Urothelium cell line (cell line): Measurements from ENCODE around the gene ADISSP.

Source experiments
- DNase-seq: peaks from one replicate; pipeline ENCODE4 v3.0.0; 2011; ENCODE audit warnings: low spot score, mixed read lengths
- FAIRE-seq: peaks from 2 replicates; lab custom pipeline; 2011; peaks lifted over from hg19 to GRCh38; lab: Jason Lieb, UNC

The ADISSP gene

DNA sequence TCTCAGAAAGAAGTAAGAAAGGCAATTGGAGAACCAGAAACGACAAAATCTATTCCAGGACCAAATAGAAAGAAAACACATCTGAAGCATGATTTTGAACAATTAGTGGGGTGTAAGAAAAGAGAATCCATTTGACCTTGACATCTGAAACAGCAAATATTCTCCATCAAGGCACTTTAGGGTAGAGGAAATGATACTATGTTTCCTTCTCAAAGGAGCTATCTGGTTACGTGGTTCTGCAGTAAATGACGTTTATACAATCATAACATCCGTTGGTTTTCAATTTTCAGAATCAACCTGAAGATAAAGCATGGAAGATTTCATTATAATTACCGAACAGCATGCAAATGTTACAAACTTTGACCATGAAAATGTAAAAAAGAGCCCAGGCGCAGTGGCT is 46.9 kb downstream of the ADISSP start:
- FAIRE-seq (no peak), DNase-seq (no peak)

DNA sequence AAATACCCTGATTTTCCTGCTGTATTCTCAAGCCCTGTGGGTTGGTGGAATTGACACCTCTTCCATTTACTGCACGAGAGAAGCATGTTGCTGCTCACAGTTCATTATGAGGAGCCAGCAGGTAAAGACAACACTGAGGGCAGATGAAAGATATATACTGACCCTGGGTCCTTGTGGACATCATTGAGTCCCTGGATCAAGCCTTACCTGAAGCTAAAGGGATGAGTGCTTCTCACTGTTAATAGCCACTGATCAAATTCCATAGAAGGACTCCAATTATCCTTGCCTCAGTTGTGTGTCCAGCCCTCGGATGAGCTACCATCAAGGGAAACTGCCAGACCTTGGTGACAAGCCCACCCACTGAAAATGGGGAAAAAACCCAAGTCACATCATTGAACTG is 47.5 kb downstream of the ADISSP start:
- DNase-seq (no peak), FAIRE-seq (no peak)

DNA sequence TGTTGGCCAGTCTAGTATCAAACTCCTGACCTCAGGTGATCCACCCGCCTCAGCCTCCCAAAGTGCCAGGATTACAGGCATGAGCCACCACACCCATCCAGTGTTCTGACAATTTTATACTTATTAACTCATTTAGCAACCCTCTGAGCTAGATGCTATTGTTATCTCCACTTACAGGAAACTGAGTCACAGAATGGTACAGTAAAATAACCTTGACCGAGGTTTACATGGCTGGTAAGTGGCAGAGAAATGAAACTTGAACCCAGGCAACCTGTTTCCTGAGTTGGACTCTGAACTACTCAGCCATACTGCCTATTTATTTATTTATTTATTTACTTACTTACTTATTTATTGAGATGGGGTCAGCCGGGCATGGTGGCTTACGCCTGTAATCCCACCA is 48.5 kb downstream of the ADISSP start:
- FAIRE-seq: no peak

DNA sequence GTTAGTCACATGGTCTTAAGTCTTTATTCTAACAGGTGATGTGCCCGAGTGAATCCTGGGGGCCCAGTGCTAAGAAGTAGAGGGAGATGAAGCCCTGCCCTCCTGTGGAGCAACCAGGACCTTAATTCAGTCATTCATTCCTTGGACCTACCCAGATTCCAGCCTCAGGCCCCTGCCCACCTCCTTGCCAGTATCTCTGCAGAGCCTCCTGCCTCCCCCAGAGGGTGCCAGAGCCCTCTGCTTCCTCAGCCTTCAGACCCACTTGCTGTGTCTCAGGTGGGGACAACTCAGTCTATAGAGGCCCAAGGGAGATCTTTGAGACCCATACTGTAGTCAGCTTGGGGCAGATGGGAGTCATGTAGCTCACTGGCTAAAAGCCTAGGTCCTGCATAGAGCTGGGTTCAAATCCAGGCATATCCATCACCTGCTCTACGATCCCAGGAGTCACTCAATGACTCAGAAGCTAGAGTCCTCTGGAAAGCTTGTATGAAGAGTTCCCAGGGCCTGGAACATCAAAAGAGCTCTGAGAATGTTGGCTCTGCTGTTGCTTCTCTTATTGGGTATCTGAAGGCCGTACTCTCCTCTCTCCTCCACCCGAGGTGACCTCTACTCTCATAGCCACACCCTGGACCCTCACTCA is 51.2 kb downstream of the ADISSP start:
- FAIRE-seq (no peak), DNase-seq (peak; percentile 50)

More for the DNA sequence above, 48.5 kb downstream of the ADISSP start:
- no peak for DNase-seq

DNA sequence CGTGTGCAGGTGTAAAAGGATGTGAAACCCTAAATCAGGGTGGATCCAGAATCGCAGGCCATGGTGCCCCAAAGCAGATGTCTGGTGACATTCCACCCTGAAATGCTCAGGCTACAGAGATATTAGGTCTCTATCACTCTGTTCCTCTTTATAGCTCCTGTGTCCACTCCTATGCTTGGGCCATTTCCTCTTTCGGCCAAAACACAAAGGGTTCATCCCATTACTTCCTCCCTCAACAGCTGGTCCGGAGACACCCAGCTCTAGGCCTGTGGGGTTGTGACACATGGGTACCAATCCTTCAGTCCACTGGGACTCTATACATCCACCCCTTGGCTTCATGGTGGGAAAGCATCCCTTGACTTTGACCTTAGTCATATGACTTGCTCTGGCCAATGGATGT is 53.5 kb downstream of the ADISSP start:
- FAIRE-seq (no peak), DNase-seq (no peak)

DNA sequence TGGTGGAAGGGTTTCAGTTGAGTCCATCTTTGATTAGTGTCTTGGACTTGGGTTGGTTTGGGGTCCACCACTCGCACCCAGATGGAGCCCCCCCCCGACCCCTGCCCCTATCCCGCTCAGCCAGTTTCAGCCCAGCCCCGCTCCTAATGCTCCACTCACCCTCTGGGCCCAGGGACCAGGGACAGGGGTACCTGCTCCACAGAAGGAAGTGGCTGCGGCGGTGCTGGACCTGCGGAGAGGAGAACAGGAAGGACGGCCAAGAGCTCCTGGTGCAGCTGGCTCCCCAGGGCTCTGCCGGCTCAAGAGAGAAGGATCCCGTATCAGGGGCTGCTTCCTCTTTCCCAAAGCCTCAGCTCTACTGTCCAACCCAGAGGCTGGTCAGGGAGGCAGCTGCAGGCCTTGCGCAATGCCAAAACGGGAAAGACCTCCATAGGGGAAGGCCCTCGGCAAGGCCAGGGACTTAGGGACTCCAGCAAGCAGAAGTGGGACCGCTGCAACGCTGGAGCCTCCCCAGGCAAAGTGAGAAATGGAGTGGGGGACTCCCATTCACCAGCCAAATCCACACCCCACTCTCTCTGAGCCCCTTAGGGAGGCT is 55.2 kb downstream of the ADISSP start, which contains the start of gene SIGLEC1:
Gene SIGLEC1 (minus strand): TSS at position 322 of the 595 bp plus-strand sequence. CDS start 5,472 bp downstream, outside the sequence.
- FAIRE-seq: no peak
- no peak for DNase-seq

DNA sequence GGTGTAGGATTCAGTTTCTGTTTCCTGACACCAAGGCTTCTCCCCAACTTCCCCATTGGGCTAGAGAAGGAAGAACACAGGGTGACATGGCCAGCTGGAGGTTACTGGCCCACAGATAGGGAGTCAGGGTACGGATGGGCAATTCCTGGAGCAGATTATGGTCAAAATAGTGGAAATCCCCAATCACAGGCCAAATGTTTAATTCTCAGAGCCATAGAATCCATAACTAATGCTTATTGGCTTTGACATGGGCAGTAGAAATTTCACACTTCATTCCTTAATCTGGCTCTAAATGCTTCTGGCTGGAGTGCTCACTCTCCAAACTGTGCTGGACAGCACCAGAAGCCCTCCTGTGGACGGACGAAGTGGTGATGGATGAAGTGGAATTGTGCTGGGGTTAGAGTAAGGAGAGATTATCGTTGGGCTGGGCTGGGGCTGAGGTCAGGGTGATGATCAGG is 56.0 kb downstream of the ADISSP start:
- FAIRE-seq (no peak), DNase-seq (no peak)

DNA sequence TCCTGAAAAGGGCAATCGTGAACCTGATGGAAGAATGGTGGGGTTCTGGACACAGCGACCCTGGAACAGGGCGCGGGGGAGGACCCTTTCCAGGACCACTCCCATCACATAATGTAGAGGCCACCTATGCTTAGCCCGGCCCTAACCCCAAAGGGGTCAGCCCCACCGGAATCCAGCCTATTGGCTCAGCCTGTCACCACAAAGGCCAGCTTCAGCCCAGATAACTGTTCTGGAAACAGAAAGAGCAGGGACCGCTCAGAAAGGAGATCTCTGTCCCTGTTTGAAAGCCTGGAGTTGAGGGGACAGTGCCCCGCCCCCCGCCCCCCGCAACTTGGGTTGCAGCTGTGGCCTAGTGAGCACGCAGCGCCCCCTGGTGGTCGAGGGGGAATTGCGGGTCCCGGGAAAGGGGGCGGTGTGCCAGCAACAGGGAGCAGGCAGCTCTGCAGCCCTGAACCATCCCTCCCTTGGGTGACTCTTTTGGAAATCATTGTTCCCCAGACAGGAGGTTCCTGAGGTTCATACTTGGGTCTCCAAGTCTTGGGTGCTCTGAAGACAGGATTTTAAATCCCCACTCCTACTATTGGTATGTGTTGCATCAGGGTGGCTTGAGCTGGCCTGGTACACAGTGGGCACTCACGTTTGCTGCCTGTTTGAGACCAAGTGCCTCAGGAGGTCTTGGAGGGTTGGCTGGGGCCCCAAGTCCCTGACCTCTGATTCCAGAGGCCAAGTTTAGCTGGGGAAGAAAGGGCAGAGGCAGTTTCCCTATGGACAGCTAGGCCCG is 56.7 kb downstream of the ADISSP start:
- FAIRE-seq (no peak), DNase-seq (peak; percentile 80)

DNA sequence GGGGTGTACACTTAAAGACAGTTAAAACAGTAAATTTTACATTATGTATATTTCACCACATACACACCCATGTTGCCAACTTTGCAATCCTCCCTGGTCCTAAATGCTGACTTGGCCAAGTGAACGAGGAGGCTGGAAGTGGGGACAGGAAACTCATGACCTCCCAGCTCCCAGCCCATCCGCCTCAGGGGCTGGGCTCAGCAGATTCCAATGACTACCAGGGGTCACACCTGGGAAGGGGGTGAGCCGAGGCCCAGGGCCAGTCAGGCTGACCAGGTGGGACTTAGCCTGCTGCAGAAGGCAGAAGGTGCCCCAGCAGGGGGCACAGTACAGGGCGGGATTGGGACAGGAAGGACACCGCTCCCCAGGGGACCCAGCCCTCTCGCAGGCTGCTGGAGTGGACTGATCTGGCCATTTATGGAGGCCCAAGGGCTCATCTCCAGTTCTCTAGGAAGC is 57.5 kb downstream of the ADISSP start:
- FAIRE-seq: no peak
- no peak for DNase-seq

DNA sequence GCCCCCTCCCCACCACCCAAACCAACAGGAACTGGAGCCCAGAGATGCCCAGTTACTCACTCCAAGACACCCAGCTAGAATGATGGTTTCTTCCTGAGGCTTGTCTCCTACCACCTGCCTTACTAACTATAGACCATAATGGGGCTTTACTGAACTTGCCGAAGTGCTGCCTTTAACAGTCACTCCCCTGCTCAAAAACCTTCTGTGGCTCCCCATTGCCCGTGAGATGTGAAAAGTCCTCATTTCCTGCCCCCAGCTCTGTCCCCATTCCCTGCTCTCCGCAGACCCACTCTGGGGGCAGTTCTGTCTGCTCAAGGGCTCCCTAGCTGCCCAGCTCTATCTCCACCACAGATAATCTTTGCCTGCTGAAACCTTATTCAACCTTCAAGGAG is 60.0 kb downstream of the ADISSP start:
- DNase-seq (no peak), FAIRE-seq (no peak)

DNA sequence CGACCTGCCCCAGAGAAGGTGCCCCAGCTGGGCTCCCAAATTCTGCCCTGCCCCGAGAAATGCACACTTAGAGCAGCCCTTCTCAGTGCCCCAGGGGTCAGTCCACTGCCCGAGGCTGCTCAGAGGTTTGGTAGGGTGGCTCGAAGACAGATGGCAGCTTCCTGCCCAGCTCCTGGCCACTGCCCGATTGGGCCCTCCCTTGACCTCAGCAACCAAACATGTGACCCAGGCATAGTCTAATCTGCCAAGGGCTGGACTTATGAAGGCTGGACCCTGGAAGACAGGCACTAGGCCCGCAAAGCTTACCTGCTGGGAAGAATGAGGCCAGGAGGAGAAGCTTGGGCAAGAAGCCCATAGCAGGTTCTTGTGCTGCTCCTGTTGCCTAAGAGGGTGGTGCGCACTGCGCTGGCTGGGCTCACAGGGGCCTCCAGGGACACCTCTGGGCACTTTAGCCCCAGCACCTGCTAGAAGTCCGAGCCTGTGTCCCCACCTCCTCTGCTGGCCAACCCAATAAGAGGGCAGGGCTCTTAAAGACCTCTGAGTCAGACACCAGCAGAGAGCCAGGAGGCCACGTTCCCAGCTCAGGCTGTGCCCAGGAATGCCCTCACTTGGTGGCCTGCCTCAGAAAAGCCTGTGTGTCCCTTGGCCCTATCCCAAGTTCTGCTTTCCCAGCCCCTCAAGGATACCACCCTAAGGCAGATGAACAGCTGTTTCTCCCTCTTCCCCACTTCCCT is 60.6 kb downstream of the ADISSP start:
- DNase-seq (no peak), FAIRE-seq (no peak)

DNA sequence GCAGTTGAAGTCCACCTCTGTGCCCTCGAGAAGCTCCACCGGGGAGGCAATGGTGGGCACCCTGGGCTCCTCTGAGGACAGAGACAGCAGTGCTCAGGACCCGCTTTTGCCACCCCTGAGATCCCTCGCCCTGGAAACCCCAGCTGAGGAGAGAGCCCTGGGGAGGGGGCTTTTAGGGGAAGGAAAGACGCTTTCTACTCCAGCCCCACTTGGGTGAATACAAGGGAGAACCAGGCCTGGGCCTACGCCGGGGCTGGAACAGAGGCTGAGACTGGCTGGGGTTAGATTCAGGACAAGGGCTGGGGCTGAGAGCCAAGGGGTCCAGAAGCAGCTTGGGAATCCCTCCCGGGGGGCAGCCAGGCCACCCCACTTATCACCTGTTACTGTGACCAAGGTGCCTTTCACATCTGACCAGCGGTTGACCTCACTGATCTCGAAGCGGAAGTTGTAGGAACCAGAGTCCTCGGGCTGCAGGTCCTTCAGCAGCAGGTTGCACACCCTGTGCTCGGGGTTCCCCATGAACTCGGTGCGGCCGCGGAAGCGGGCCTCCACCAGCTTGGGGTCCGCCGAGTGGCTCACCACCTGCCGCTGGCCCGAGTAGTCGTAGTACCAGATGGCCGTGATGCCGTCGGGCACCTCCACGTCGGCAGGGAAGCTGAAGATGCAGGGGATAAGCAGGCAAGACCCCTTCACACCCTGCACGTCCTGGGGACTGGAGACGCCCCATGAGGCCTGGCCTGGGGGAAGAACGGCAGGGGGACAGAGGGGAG is 61.4 kb downstream of the ADISSP start:
- DNase-seq (no peak), FAIRE-seq (no peak)

DNA sequence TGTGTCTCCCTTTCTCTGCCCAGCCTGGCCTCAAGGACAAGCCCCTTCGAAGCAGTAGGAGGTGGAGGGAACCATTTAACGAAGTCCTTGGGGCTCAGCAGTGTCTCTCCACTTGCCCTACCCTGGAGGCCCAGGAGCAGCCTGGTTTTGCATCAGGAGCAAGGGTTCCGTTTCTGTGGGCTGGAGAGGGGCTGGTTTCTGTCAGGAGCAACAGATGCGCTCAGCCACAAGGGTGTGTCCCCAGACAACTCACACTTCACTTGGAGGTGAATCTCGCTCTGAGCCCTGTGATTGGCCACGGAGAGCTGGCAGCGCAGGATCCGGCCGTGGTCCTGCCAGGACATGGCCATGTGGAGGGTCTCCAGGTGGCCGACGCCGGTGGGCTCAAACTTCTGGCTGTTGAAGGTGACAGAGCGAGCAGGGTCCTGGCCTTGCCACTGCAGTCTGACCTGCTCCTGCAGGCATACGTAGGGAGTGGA is 62.0 kb downstream of the ADISSP start:
- FAIRE-seq (no peak), DNase-seq (no peak)

DNA sequence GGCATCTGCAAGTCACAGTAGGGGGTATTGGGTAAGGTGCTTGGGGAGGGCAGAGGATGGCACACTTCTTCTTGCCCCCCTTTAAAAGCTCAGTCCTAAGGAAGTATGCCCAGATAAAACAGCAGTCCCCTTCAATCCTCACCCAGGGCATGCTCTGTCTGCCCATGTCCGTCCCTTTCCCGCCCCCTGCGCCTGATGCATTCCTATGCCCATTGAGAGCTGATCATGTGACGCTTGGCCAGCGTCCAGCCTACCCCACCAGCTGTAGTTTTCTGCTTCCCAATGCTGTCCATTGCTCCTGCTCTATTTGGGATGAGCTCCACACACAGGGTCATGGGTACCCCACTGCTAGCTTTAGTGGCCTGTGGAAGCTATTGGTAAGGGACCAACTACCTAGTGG is 63.5 kb downstream of the ADISSP start:
- FAIRE-seq (no peak), DNase-seq (no peak)
